ENCODE results near the gene ZFAND6. TPM values are rescaled to one million over a fixed set of nuclear protein-coding genes. Genes with fewer than 3 reads are reported as not detected.
"Not testable (repeated sequence)": the region's sequence is repeated elsewhere in the genome, so short reads cannot be mapped to it uniquely, and the experiment has no call there.

ZFAND6 gene
- total RNA-seq: 272 TPM

DNA sequence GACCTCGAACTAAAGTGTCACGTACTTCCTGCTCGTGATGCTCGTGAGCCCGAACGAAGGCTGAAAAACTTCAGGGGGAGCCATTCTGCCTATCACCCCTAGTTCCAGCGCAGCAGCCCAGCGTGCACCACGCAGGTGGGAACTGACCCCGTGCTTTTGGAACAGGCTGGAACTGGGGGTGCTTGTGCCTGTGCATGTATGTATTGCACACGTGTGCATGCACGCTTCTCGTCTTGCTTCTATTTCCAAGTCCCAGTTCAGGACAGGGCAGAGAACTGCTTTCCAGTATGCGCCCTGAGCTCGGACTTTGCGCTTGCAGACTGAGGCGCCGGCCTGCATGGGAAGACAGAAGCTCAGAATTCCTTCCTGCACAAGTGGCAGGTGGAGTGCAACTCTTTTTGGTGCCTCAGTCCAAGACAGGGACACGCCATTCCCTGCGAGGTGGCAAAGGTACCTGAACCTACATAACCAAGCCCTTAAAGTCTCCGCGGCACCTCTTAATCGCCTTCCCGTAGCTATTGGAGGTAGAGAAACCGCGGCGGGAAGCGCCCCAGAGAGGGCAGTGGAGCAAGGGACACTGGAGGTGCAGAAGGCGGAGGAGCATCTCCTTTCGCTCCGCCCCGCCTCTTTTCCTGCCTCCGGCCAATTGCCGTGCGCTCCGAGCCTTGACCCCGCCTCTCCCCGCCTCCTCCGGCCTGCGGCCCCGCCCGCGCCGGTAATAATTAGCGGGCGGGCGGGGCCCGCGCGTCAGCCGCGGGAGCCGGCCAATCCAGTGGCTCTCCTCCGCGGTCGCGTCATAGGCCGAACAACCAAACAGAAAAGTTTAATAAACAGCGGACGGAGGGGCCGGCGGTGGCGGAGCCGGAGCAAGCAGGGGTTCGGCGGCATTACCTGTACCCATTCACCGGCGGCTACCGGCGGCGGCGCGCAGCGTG, at the start of gene ZFAND6:
TSS of gene ZFAND6 (plus strand) at position 826 of the 935 bp plus-strand sequence. CDS start 60,669 bp downstream, outside the sequence.
- DNase-seq: peak; percentile 98

DNA sequence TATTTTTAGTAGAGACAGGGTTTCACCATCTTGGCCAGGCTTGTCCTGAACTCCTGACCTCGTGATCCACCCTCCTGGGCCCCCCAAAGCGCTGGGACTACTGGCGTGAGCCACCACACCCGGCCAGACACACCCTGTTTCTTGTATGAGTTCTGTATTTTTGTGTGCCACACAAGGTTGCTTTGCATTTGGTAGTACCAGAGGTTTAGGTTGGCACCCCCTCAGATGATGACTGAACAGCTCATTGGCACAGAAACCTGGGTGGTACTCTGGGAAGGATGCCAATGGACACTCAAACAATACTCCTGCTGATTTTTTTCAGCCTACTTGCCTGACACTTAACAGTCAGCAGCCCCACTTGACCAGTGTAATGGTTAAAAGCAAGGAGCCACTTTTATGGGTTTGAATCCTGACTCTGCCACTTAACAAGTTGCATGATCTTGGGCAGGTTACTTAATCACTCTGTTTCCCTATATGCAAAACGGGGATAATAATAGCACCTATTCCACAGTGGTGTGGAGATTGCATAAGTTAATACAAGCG, 49.3 kb upstream of the ZFAND6 start:
- peak; percentile 15 for DNase-seq

DNA sequence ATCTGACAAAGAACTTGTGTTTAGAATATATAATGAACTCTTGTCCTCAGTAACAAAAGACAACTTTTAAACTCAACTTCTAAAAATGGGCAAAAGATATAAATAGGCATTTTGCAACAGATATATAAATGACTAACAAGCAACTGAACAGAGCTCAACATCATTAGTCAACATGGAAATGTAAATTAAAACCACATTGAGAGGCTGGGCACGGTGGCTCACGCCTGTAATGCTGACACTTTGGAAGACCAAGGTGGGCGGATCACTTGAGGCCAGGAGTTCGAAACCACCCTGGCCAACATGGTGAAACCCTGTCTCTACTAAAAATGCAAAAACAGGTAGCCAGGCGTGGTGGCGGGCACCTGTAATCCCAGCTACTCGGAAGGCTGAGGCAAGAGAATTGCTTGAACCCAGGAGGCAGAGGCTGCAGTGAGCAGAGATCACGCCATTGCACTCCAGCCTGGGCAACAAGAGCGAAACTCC, 48.4 kb upstream of the ZFAND6 start:
- not testable (repeated sequence) for DNase-seq

DNA sequence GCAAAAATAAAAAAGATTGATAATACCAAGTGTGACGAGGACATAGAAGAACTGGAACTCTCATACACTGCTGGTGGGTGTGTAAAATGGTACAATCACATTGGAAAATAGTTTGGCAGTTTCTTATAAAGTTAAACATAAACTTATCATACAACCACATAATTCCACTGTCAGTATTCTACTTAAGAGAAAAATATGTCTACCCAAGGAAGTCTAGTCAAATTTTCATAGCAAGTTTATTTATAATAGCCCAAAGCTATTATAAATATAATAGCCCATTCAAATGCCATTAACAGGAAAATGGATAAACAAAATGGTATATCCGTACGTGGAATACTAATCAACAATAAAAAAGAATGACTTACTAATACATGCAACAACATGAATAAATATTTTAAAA, 47.9 kb upstream of the ZFAND6 start:
- DNase-seq: no peak

DNA sequence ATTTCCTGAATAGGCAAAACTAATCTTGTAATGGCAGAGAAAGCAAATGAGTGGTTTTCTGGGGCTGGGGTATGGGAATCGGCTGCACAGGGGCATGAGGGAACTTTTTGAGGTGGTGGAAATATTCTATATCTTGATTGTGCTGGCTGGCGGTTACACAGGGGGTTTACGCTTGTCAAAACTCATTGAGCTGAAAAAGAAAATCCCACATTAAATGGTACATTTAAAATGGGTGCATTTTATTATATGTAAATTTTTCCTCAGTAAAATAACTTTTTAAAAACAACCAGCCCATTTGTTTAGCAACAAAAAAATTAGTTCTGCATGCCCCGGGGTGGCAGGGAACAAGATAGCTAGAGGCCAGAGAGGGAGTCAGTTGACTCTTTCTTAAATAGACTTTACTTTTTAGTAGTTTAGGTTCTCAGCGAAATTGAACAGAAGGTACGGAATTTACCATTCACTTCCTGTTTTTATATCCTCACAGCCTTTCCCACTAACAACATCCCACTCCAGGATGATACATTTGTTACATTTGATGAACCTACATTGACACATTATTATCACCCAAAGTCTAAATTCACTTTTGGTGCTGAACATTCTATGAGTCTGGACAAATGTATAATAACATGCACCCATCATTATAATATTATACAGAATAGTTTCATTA, 47.3 kb upstream of the ZFAND6 start:
- DNase-seq: no peak

DNA sequence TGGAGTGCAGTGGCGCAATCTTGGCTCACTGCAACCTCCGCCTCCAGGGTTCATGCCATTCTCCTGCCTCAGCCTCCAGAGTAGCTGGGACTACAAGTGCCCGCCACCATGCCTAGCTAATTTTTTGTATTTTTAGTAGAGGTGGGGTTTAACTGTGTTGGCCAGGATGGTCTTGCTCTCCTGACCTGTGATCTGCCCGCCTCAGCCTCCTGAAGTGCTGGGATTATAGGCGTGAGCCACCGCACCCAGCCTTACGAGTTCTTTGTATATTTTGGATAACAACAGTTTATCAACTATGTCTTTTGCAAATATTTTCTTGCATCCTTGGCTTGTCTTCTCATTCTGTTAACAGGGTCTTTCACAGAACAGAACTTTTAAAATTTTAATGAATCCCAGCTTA, 45.3 kb upstream of the ZFAND6 start:
- not testable (repeated sequence) for DNase-seq

DNA sequence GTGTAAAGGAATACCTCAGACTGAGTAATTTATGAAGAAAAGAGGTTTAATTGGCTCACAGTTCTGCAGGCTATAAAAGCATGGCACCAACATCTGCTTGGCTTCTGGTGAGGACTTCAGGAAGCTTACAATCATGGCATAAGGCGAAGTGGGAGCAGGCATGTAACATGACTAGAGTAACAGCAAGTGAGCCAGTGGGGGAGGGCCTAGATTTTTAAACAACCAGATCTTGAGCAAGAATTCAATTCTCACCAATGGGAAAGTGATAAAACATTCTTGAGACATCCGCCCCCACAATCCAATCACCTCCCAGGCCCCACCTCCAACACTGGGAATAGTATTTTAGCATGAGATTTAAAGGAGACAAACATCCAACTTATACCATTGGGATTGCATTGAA, 44.3 kb upstream of the ZFAND6 start:
- no peak for DNase-seq

DNA sequence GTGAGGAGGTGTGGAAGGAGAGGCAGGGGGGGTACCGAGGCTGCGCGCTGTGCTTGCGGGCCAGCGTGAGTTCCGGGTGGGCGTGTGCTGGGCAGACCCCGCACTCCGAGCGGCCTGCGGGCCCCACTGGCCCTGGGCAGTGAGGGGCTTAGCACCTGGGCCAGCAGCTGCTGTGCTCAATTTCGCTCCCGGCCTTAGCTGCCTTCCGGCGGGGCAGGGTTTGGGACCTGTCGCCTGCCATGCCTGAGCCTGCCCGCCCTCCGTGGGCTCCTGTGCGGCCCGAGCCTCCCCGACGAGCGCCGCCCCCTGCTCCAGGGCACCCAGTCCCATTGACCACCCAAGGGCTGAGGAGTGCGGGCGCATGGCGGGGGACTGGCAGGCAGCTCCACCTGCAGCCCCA, 43.0 kb upstream of the ZFAND6 start:
- not testable (repeated sequence) for DNase-seq

DNA sequence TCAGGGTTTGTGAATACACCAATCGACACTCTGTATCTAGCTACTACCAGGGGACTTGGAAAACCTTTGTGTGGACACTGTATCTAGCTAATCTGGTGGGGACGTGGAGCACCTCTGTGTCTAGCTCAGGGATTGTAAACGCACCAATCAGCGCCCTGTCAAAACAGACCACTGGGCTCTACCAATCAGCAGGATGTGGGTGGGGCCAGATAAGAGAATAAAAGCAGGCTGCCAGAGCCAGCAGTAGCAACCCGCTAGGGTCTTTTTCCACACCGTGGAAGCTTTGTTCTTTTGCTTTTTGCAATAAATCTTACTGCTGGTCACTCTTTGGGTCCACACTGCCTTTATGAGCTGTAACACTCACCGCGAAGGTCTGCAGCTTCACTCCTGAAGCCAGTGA, 42.3 kb upstream of the ZFAND6 start:
- not testable (repeated sequence) for DNase-seq

DNA sequence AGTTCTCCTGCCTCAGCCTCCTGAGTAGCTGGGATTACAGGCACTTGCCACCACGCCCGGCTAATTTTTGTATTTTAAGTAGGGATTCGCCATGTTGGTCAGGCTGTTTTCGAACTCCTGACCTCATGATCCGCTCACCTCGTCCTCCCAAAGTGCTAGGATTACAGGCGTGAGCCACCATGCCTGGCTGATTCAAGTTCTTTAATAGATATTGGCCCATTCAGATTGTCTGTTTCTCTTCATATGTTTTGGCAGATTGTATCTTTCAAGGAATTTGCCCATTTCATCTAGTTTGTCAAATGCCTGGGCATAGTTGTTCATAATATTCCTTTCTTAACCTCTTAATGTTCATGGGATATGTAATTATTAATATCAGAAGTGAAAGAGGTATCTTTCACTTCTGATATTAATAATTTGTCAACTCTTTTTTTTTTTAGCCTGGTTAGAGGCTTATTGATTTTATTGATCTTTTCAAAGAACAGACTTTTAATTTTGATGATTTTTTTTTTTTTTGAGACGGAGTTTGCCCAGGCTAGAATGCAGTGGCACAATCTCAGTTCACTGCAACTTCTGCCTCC, 40.2 kb upstream of the ZFAND6 start:
- DNase-seq: no peak

DNA sequence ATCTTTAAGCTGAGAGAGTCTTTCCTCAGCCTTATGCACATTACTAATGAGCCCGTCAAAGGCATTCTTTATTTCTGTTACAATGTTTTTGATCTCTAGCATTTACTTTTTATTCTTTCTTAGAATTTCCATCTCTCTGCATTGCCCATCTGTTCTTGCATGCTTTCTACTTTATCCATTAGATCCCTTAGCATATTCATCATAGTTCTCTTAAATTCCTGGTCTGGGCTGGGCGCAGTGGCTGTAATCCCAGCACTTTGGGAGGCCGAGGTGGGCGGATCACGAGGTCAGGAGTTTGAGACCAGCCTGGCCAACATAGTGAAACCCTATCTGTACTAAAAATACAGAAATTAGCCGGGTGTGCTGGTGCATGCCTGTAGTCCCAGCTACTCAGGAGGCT, 39.3 kb upstream of the ZFAND6 start:
- DNase-seq: not testable (repeated sequence)

DNA sequence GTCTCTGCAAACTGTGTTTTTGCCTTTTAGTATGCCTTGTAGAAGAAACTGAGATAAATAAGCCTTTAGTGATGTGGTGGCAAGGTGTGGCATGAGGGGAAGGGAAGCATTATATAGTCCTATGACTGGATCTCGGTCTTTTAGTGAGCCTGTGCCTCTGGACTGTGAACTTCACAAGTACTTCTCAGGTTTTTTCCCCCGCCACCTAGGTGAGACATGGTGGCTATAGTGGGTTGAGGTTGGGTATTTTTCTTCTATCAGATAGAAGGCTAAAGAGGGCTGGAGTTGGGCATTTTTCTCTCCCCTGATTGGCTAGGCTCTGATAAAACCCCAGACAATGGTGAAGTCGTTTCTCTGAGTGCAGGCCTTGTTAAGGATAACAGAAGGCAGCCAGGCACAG, 38.7 kb upstream of the ZFAND6 start:
- DNase-seq: no peak

DNA sequence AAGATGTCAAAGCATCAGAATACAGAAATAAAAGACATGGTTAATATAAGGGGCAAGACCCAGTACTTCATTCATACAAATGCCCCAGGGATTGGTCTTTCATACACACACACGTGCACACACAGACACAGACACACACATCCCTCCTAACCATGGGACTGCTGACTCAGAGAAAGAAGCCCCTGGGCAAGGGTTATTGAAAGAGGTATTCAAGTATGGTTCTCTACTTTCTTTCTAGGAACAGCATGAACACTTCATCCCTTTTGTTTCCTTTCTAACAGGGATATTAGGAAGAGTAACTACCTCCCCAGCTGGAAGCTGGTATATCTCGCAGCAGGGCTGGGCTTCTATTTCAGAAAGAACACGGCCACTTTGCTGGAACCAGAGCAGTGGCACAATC, 33.2 kb upstream of the ZFAND6 start:
- DNase-seq: no peak

DNA sequence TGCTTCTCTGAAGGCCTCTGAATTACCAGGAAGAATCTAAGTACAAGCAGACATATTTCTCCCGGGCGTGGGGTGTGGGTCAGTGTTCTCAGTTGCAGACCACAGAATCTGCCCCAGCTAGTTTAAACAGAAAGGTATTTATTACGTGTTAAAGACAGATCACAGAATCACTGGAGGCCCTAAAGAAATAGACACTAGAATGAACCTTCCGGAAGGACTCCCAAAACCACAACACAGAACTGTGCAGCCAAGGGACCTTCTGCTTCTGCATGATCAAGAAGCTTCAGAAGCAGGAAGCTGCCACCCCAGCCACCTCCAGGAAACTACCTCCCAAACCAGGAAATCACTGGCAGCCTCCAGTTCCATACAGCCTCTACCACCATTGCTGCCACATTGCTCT, 32.7 kb upstream of the ZFAND6 start:
- no peak for DNase-seq

DNA sequence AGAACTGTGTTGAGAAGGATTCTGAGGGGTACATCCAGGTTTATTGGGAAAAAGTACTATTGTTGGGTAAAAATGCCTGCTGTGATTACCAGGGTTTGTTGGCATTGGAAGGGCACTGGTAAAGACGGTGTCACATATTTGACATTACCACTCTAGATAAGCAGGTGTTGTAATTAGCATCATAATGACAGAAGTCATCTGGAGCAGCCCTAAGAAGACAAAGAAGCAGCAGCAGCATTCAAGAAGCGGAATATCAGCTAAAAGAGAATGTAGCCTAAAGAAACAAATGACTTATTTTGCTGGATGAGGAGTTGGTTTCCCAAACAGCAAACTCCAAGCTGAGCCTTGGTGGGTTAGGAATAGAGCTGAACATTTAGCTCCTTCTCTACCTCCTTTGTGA, 30.5 kb upstream of the ZFAND6 start:
- DNase-seq: no peak

DNA sequence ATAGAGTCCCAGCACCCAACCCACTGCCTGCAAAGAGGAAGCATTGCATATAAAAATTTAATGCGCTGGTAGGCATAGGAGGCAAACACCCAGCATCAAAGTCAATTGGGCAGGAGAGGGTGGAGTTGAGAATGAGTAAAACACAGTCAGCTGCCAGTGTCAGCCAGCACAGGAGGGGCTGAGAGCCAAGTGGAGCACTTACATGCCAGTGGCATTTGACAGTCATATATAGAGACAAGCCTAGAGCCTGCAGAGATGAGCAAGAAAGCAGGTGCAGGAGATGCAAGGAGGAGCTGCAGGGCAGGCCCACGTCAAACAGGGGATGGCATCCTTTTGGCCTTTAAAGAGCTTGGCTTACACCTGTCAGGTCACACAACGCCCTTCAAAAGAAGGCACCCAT, 27.6 kb upstream of the ZFAND6 start:
- DNase-seq: peak; percentile 85

DNA sequence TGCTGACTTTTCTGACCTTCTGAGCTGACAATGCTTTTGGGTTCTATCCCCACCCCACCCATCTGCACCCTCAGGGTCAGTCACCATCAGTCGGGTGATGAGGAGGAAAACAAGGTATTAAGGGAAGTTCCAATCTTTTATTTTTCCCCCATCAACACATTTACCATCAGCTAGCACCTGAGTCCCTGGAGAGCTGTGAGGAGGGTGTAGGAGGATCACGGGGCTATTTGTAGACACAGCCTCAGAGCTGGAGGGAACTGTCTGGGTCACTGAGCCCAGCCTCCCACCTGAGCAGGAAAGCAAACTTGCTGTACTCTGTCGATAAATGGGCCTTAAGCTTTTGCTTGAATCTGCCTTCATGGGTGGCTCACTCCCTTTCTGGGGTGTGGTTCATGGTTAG, 24.8 kb upstream of the ZFAND6 start:
- no peak for DNase-seq

DNA sequence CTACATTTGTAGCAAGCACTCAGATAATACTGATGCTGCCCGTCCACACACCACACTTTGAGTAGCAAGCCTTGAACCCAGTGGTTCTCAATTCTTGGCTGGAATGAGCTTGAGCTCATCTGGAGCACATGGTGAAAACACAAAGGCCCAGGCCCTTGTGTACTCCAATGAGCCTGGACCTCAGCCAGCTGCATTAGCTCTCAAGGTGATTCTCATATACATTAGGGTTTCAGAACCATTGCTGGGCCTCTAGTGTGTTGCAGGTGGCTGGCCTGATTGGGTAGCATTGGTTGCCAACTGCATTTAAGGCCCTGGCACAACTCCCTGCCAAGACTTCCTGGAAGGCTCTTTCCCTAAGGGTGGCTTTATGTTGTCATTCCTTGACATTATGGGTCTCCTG, 23.4 kb upstream of the ZFAND6 start:
- peak; percentile 13 for DNase-seq

DNA sequence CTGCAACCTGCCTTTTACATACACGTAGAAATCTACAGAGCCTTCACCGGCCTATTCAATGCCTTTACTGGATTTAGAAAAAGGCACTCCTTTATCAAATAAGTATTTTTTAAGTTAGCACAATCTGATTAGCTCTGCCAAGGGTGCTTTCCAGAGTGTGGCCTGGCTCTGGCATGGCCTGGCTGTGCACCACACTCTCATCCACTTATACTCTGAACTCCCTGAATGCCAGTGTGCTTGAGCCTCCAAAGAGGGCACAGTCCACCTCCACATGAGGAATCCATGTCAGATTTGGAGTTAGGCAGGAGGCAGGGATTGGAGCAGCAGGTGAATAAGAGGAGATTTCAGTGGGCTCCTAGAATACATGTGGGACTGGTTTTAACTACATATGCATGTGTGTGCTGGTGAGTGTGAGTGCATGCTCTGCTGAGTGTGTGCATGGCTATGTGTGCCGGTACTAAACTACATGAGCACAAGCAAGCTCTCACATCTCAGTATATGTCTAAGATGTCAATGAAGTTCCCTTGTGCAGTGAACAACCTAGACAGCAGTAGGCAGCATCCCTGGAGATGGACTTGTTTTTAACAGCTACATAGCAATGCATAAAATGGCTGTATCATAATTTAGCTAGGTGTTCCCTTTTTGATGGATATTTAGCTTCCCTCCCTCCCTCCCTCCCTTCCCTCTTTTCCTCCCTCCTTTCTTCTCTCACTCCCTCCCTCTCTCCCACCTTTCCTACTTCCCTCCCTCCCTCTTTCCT, 17.8 kb upstream of the ZFAND6 start:
- DNase-seq: no peak

DNA sequence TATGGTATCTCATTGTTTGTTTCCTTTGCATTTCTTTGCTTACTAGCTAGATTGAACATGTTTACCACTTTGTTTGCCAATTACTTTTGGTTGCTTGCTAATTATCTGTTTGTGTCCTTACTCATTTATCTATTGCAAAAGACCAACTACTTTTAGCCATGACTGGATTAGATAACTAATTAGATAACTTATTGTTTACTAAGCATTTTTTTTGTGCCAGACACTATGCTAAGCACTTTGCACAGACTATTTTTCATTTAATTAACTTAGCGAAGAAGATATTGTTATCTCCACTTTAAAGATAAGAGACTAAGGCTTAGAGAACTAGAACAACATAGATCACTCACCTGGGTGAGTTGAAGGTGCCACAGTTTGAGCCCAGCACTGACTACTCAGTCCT, 16.9 kb upstream of the ZFAND6 start:
- no peak for DNase-seq

DNA sequence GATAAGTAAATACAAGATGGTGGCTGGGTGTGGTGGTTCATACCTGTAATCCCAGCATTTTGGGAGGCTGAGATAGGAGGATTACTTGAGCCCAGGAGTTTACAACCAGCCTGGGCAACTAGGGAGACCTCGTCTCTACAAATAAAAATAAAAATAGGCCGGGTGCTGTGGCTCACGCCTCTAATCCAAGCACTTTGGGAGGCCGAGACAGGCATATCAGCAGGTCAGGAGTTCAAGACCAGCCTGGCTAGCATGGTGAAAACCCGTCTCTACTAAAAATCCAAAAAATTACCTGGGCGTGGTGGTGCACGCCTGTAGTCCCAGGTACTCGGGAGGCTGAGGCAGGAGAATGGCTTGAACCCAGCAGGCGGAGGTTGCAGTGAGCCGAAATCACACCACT, 14.3 kb upstream of the ZFAND6 start:
- not testable (repeated sequence) for DNase-seq

DNA sequence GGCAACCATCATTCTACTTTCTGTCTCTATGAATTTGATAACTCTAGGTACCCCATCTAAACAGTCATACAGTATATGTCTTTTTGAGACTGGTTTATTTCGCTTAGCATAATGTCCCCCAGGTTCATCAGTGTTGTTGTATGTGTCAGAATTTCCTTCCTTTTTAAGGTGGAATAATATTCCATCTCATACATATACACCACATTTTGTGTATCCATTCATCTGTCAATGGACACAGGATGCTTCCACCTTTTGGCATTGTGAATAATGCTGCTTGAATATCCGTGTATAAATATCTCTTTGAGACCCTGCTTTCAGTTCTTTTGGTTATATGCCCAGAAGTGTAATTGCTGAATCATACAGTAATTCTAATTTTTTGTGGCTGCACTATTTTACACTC, 10.4 kb upstream of the ZFAND6 start:
- no peak for DNase-seq
